ENCODE data around the gene GALNT15. TPM values are rescaled to one million over a fixed set of nuclear protein-coding genes. Genes with fewer than 3 reads are reported as not detected.

The GALNT15 gene
- total RNA-seq, 4 donors from 2014 or later: 386 to 830 (median 768) TPM

- Histone ChIP-seq H3K36me3 (peaks cover 0 to 22% (median 0%) of the 10 kb centered on the region in 3 donors), H3K4me3 (peak overlapping the region in 1 of 4 donors; percentile 59)
Observed at GRCh38 chr3:16180737-16181134, 6.3 kb downstream of the GALNT15 start.

GRCh38 chr3:16181361-16181760 lies 6.9 kb downstream of the GALNT15 start:
- 44 to 65% methylated on average over 6 of the region's 6 CpGs for WGBS, 2 donors
- H3K4me3 ChIP-seq: peak overlapping the region in 1 of 4 donors; percentile 59
- H3K9me3 ChIP-seq: no peaks in the 10 kb centered on the region
- peak overlapping the region in 3 of 4 donors; percentile 50 to 92 (median 61) for H3K27ac ChIP-seq
- no peaks in the 10 kb centered on the region for H3K27me3 ChIP-seq
- TF ChIP-seq CTCF (IDR thresholded peaks at IDR 0.05) (no peak), EP300 (IDR thresholded peaks at IDR 0.05) (peak; percentile 55 to 94)
- peaks cover 0 to 54% (median 10%) of the 10 kb centered on the region in 4 donors for H3K4me1 ChIP-seq
- H3K36me3 ChIP-seq: peaks cover 0 to 22% (median 0%) of the 10 kb centered on the region in 3 donors
- peak; percentile 72 to 89 for DNase-seq (ENCODE audit: low spot score in 2 of 2)

More at GRCh38 chr3:16180737-16181134, 6.3 kb downstream of the GALNT15 start:
- peaks cover 0 to 54% (median 10%) of the 10 kb centered on the region in 4 donors for H3K4me1 ChIP-seq
- no peaks in the 10 kb centered on the region for H3K9me3 ChIP-seq
- peak overlapping the region in 2 of 4 donors; percentile 50 to 92 for H3K27ac ChIP-seq
- no peaks in the 10 kb centered on the region for H3K27me3 ChIP-seq
- DNase-seq (ENCODE audit: low spot score in 2 of 2): no peak
- TF ChIP-seq EP300 (IDR thresholded peaks at IDR 0.05) (no peak), POLR2A (IDR thresholded peaks at IDR 0.05) (no peak), CTCF (IDR thresholded peaks at IDR 0.05) (no peak)
- WGBS, 2 donors: 87 to 92% methylated on average over 3 of the region's 3 CpGs

GRCh38 chr3:16182183-16182582 lies 7.7 kb downstream of the GALNT15 start:
- Histone ChIP-seq H3K4me1 (peaks cover 0 to 51% (median 10%) of the 10 kb centered on the region in 4 donors), H3K4me3 (no peak overlapping the region), H3K36me3 (peaks cover 0 to 22% (median 0%) of the 10 kb centered on the region in 3 donors), H3K27me3 (no peaks in the 10 kb centered on the region), H3K27ac (peak overlapping the region in 2 of 4 donors; percentile 61 to 92), H3K9me3 (no peaks in the 10 kb centered on the region)
- no peak for DNase-seq (ENCODE audit: low spot score in 2 of 2)
- TF ChIP-seq EP300 (IDR thresholded peaks at IDR 0.05): peak in 1 of 2 donors; percentile 11
- TF ChIP-seq CTCF (IDR thresholded peaks at IDR 0.05): no peak
- TF ChIP-seq POLR2A (IDR thresholded peaks at IDR 0.05): no peak
- 78 to 86% methylated on average over 2 of the region's 2 CpGs for WGBS, 2 donors

- no peak for TF ChIP-seq EP300 (IDR thresholded peaks at IDR 0.05)
- DNase-seq (ENCODE audit: low spot score in 2 of 2): no peak
- Histone ChIP-seq H3K27me3 (no peaks in the 10 kb centered on the region), H3K4me3 (peak overlapping the region in 1 of 4 donors; percentile 7), H3K9me3 (no peaks in the 10 kb centered on the region), H3K27ac (peak overlapping the region in 1 of 4 donors; percentile 92), H3K36me3 (peaks cover 0 to 22% (median 0%) of the 10 kb centered on the region in 3 donors), H3K4me1 (peaks cover 0 to 47% (median 10%) of the 10 kb centered on the region in 4 donors)
- 81 to 83% methylated on average over 5 of the region's 5 CpGs for WGBS, 2 donors
Observed at GRCh38 chr3:16182612-16183011, 8.1 kb downstream of the GALNT15 start.

GRCh38 chr3:16183082-16183481 lies 8.6 kb downstream of the GALNT15 start:
- no peak for DNase-seq (ENCODE audit: low spot score in 2 of 2)
- Histone ChIP-seq H3K9me3 (no peaks in the 10 kb centered on the region), H3K27me3 (no peaks in the 10 kb centered on the region), H3K36me3 (peaks cover 0 to 22% (median 0%) of the 10 kb centered on the region in 3 donors), H3K4me3 (peak overlapping the region in 1 of 4 donors; percentile 7), H3K4me1 (peaks cover 0 to 42% (median 10%) of the 10 kb centered on the region in 4 donors), H3K27ac (peak overlapping the region in 2 of 4 donors; percentile 10 to 92)
- 92 to 100% methylated on average over 1 of the region's 1 CpG for WGBS, 2 donors
- TF ChIP-seq POLR2A (IDR thresholded peaks at IDR 0.05): no peak
- TF ChIP-seq CTCF (IDR thresholded peaks at IDR 0.05): no peak
- no peak for TF ChIP-seq EP300 (IDR thresholded peaks at IDR 0.05)

Measured in tibial nerve (tissue), 4 donors.